SK-N-SH treated with all-trans-retinoic acid at 6 μM for 48 hours (cell line): ENCODE data around the gene SLC6A8.

ENCODE experiments used
- CSDC2 ChIP-seq: fragments of 250-450 bp; sonication (Bioruptor Pico); IDR thresholded peaks from 2 replicates; pipeline ENCODE4 v1.5.0; 2020; ENCODE audit warnings: mild to moderate bottlenecking, moderate library complexity
- GLIS3 ChIP-seq: fragments of 250-450 bp; sonication (Bioruptor Pico); IDR thresholded peaks from 2 replicates; pipeline ENCODE4 v1.5.0; 2020; ENCODE audit warnings: mild to moderate bottlenecking, moderate library complexity
- RARB ChIP-seq: fragments of 250-450 bp; sonication (Bioruptor Pico); IDR thresholded peaks from 2 replicates; pipeline ENCODE4 v1.8.0; 2021; ENCODE audit warnings: mild to moderate bottlenecking, moderate library complexity
- SNAI2 ChIP-seq: fragments of 250-450 bp; sonication (Bioruptor Pico); IDR thresholded peaks from 2 replicates; pipeline ENCODE4 v1.5.0; 2020; ENCODE audit warnings: mild to moderate bottlenecking, moderate library complexity
- ZC3H10 ChIP-seq: fragments of 250-450 bp; sonication (Bioruptor Pico); IDR thresholded peaks from 2 replicates; pipeline ENCODE4 v1.5.1; 2021; ENCODE audit warnings: mild to moderate bottlenecking, moderate library complexity
- TF ChIP-seq, protein P1 (sequence below): fragments of 250-450 bp; sonication (Bioruptor Pico); IDR thresholded peaks from 2 replicates; pipeline ENCODE4 v1.5.1; 2020; ENCODE audit warnings: low read depth, mild to moderate bottlenecking, moderate library complexity

GRCh38 chrX:153727123-153727931 is 39.6 kb downstream of the SLC6A8 start:
- TF ChIP-seq RARB (no peak), SNAI2 (no peak), CSDC2 (CRISPR knock-in tag) (no peak), GLIS3 (no peak), ZC3H10 (CRISPR knock-in tag) (no peak)
- TF ChIP-seq, protein P1, sequence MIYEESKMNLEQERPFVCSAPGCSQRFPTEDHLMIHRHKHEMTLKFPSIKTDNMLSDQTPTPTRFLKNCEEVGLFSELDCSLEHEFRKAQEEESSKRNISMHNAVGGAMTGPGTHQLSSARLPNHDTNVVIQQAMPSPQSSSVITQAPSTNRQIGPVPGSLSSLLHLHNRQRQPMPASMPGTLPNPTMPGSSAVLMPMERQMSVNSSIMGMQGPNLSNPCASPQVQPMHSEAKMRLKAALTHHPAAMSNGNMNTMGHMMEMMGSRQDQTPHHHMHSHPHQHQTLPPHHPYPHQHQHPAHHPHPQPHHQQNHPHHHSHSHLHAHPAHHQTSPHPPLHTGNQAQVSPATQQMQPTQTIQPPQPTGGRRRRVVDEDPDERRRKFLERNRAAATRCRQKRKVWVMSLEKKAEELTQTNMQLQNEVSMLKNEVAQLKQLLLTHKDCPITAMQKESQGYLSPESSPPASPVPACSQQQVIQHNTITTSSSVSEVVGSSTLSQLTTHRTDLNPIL (CRISPR knock-in tag) = no peak
